Measurements from ENCODE around the gene FKBP11. TPM values are rescaled to one million over a fixed set of nuclear protein-coding genes. Genes with fewer than 3 reads are reported as not detected.
A peak's percentile ranks its signal among the peaks of the same experiment; 100 is the strongest.

FKBP11 gene
- total RNA-seq, 6 experiments from 2014 or later, result 59.2 to 117 (median 70.8) TPM

DNA sequence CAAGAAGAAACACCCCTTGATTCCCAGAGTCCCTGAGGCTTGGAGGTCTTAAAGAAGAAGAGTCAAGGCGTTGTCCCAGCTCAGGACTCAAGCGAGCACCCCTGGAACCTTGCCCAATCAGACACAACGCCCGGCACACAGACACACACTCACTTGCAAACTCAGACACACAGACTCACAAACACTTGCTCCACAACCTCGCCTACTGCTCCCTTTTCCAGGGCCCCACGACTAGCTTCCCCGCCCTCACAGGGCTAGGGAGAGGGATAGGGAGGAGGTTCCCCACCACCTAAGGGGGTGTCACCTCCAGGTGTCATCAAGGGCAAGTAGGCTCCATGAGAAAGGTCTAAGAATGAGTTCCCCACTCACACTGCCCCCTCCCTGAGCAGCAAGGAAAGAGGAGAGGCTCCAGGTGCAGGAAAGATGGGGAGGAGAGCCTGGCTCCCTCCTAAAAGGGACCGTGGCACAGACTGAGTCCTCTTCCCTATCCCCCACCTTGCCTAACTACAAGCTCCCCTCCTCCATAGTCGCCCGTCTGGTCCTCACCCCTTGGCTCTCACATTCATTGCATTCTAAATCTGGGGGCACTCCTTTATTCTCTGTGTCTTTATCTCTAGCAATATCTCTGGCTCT lies 45.5 kb upstream of the FKBP11 start:
- Mint-ChIP-seq H3K36me3 (ENCODE audit: low read depth) (no peaks in the 10 kb centered on the region), H3K27me3 (ENCODE audit: insufficient read depth) (peaks cover 23% of the 10 kb centered on the region), H3K4me3 (peak overlapping the region; percentile 83), H3K27ac (peak overlapping the region; percentile 17; the same call in 1 of the 2 replicates), H3K9me3 (no peaks in the 10 kb centered on the region), H3K4me1 (ENCODE audit: low read depth) (peaks cover 50% of the 10 kb centered on the region)
- no peak for DNase-seq
- TF ChIP-seq, protein P1, sequence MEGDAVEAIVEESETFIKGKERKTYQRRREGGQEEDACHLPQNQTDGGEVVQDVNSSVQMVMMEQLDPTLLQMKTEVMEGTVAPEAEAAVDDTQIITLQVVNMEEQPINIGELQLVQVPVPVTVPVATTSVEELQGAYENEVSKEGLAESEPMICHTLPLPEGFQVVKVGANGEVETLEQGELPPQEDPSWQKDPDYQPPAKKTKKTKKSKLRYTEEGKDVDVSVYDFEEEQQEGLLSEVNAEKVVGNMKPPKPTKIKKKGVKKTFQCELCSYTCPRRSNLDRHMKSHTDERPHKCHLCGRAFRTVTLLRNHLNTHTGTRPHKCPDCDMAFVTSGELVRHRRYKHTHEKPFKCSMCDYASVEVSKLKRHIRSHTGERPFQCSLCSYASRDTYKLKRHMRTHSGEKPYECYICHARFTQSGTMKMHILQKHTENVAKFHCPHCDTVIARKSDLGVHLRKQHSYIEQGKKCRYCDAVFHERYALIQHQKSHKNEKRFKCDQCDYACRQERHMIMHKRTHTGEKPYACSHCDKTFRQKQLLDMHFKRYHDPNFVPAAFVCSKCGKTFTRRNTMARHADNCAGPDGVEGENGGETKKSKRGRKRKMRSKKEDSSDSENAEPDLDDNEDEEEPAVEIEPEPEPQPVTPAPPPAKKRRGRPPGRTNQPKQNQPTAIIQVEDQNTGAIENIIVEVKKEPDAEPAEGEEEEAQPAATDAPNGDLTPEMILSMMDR (IDR thresholded peaks at IDR 0.05), result no peak

DNA sequence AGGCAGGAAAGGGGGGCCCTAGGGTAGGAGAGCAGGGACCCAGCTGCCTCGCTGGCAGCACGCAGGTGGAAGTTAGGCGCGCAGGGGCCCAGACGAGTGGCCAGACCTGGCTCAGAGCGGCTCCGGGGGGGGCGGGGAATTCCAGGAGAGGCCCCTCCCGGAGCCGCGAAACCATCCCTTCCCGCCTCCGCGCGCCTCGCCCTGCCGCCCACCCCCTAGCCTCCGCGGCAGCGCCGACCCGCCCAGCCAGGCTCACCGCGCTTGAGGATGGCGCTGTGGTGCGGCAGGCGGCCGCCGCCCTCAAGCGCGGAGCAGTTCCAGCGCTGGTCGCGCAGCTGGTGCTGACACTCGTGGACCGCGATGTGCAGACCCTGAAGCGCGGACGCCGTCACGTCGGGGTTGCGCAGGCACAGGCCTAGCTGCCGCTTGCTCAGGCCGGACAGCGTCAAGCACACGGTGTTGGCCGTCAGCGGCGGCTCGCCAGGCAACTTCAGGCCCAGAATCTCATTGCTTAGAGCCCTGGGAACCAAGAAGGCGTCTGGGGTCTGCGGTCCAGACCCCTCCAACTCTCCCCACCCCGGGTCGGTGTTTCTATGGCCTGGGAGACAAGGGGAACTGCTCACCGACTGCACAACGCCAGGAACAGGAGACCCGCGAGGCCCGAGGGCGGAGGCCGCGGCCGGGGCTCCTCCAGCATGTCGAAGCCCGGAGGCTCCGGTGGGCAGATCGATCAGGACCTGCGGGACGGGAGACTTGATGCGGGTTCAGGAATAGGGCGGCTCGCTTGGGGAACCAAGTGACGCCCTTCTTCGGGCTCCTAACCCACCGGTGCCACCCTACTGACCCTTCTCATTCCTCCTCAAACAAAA lies 44.8 kb upstream of the FKBP11 start:
- TF ChIP-seq, protein P1 (IDR thresholded peaks at IDR 0.05), result peak; percentile 36; the same call in 1 of the 2 replicates
- Mint-ChIP-seq H3K27ac (no peak overlapping the region), H3K36me3 (ENCODE audit: low read depth) (no peaks in the 10 kb centered on the region), H3K4me3 (peak overlapping the region; percentile 83; the same call in 1 of the 2 replicates), H3K9me3 (no peaks in the 10 kb centered on the region), H3K4me1 (ENCODE audit: low read depth) (peaks cover 50% of the 10 kb centered on the region), H3K27me3 (ENCODE audit: insufficient read depth) (peaks cover 27% of the 10 kb centered on the region)
- DNase-seq, result no peak

DNA sequence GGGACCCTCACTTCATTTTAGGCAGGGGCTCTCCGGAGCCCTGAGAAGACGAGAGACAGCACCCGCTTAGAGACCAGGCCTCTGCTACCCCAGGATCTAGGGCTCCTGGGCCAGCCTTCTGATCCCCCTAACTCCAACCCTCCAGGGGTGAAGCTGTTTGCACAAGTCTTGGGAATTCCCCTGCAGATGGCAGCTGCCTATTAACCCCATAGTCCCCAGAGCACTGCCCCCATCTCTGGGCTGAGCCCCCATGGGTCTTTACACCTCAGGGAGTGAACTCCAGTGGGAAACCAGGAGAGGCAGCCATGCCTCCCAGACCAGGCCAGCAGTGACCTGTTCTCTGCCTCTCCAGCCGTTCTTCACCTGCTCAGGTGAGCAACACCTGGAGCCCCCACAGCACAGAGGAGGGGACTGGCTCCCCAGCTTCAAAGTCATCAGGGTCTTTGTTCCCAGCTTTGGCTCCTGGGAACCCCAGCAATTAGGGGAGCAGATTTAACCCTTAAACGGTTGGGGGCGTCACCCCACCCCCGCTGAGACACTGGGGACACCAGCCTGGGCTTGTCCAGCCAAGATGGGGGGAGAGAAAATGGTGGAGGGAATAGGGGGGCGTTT lies 44.0 kb upstream of the FKBP11 start:
- H3K36me3 Mint-ChIP-seq (ENCODE audit: low read depth), result no peaks in the 10 kb centered on the region
- peaks cover 23% of the 10 kb centered on the region for H3K27me3 Mint-ChIP-seq (ENCODE audit: insufficient read depth)
- H3K9me3 Mint-ChIP-seq, result no peaks in the 10 kb centered on the region
- TF ChIP-seq, protein P1 (IDR thresholded peaks at IDR 0.05), result no peak
- peaks cover 44% of the 10 kb centered on the region for H3K4me1 Mint-ChIP-seq (ENCODE audit: low read depth)
- no peak overlapping the region for H3K4me3 Mint-ChIP-seq
- no peak overlapping the region for H3K27ac Mint-ChIP-seq
- no peak for DNase-seq

DNA sequence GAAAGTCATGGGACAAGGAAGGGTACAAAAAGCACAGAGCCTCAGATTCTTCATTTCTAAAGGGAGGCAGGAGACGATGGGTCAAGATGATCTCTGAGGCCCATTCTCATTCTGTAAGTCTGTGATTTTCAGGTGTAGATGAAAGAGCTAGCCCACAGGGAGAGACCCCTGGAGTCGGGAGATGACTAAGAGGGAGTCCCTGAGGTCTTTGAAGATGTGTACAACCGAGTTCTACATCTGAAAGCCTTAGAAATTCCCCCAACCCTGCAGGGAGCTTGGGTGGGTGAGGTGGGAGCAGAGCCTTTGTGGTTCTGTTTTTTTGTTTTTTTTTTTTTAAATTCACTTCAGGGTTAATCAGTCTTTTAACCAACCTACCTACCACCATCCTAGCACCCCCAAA lies 43.2 kb upstream of the FKBP11 start:
- Mint-ChIP-seq H3K9me3 (no peaks in the 10 kb centered on the region), H3K36me3 (ENCODE audit: low read depth) (no peaks in the 10 kb centered on the region), H3K27me3 (ENCODE audit: insufficient read depth) (peaks cover 22% of the 10 kb centered on the region), H3K27ac (no peak overlapping the region), H3K4me1 (ENCODE audit: low read depth) (peaks cover 37% of the 10 kb centered on the region), H3K4me3 (no peak overlapping the region)
- no peak for DNase-seq
- TF ChIP-seq, protein P1 (IDR thresholded peaks at IDR 0.05), result no peak

DNA sequence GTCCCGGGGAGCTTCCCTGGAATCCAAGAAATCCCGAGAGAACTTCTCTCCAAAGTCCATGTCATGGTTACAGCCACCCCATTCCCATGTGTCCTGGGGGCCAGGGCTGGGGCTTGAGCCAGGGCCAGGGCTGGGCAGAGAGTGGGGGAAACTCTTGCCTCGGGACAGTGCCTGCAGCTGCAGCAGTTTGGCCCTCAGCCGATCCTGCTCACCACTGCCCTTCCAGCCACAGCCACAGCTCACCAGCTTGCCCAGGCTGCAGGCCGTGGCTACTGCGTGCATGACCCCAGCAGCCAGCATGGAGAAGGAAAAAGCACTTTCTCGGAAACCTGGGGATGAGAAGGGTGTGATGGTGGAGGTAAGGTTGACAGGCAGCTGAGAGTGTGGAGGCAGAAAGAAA lies 42.7 kb upstream of the FKBP11 start:
- H3K4me1 Mint-ChIP-seq (ENCODE audit: low read depth), result peaks cover 33% of the 10 kb centered on the region
- H3K9me3 Mint-ChIP-seq, result no peaks in the 10 kb centered on the region

More for the DNA sequence above, 42.7 kb upstream of the FKBP11 start:
- DNase-seq, result no peak
- H3K4me3 Mint-ChIP-seq, result no peak overlapping the region
- peaks cover 22% of the 10 kb centered on the region for H3K27me3 Mint-ChIP-seq (ENCODE audit: insufficient read depth)
- no peak overlapping the region for H3K27ac Mint-ChIP-seq
- H3K36me3 Mint-ChIP-seq (ENCODE audit: low read depth), result no peaks in the 10 kb centered on the region
- TF ChIP-seq, protein P1 (IDR thresholded peaks at IDR 0.05), result no peak

All from HFFc6 (cell line).